Measurements from ENCODE around the gene RDX.

- TF ChIP-seq CTCF (IDR thresholded peaks at IDR 0.05) (peak in 1 of 4 experiments; percentile 35), POLR2A (IDR thresholded peaks at IDR 0.05) (peak; percentile 69 to 71), EP300 (IDR thresholded peaks at IDR 0.05) (no peak), POLR2AphosphoS5 (IDR thresholded peaks at IDR 0.05) (no peak)
These were observed at the start of gene RDX for GRCh38 chr11:110296226-110297075.
